GM12865 (cell line): ENCODE results near the gene TBX10.
"Not testable (repeated sequence)": the region's sequence is repeated elsewhere in the genome, so short reads cannot be mapped to it uniquely, and the experiment has no call there.

Source experiments
- DNase-seq: peaks from one replicate; pipeline ENCODE4 v3.0.0; 2010; ENCODE audit warnings: low read depth
- H3K4me3 ChIP-seq: 2 replicates; pipeline ENCODE4 v1.5.1; 2011; ENCODE audit warnings: mild to moderate bottlenecking, low read depth, low read length, control low read depth
- TF ChIP-seq, protein P1 (sequence below): IDR thresholded peaks from 2 replicates; pipeline ENCODE4 v1.5.1; 2011; ENCODE audit warnings: low read length, control low read depth, low read depth, inconsistent platforms; ENCODE audit not compliant: insufficient read depth; ENCODE audit errors: missing control alignments

Gene TBX10

GRCh38 chr11:67606492-67607295, 32.9 kb downstream of the TBX10 start, which contains the start of gene NDUFV1:
Gene NDUFV1, plus strand, starts transcription at chr11:67606936. Its CDS starts 69 bp downstream, at chr11:67607005.
- TF ChIP-seq, protein P1, sequence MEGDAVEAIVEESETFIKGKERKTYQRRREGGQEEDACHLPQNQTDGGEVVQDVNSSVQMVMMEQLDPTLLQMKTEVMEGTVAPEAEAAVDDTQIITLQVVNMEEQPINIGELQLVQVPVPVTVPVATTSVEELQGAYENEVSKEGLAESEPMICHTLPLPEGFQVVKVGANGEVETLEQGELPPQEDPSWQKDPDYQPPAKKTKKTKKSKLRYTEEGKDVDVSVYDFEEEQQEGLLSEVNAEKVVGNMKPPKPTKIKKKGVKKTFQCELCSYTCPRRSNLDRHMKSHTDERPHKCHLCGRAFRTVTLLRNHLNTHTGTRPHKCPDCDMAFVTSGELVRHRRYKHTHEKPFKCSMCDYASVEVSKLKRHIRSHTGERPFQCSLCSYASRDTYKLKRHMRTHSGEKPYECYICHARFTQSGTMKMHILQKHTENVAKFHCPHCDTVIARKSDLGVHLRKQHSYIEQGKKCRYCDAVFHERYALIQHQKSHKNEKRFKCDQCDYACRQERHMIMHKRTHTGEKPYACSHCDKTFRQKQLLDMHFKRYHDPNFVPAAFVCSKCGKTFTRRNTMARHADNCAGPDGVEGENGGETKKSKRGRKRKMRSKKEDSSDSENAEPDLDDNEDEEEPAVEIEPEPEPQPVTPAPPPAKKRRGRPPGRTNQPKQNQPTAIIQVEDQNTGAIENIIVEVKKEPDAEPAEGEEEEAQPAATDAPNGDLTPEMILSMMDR: peak; percentile 77
- peak within 1 kb of the TSS; percentile 87 for H3K4me3 ChIP-seq
- DNase-seq: peak; percentile 97

DNA sequence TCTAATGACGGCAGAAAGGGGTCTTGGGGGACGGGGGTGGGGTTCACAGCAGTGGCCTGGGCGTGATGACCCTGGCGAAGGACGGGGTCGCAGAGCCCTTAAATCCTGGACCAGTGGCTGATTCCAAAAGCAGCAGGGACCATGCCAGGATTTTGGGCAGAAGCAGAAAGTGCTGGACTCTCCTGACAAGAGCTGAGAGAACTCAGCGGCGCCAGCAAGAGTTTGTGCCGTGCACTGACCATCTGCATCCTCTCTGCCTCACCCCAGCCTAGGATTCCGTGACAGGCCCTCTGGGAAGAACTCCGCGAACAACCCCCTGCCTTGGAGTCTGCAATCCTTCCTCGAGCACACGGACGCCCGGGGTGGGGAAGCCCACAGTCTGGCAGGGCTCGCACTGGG, 33.5 kb downstream of the TBX10 start:
- TF ChIP-seq, protein P1: no peak
- DNase-seq: no peak

DNA sequence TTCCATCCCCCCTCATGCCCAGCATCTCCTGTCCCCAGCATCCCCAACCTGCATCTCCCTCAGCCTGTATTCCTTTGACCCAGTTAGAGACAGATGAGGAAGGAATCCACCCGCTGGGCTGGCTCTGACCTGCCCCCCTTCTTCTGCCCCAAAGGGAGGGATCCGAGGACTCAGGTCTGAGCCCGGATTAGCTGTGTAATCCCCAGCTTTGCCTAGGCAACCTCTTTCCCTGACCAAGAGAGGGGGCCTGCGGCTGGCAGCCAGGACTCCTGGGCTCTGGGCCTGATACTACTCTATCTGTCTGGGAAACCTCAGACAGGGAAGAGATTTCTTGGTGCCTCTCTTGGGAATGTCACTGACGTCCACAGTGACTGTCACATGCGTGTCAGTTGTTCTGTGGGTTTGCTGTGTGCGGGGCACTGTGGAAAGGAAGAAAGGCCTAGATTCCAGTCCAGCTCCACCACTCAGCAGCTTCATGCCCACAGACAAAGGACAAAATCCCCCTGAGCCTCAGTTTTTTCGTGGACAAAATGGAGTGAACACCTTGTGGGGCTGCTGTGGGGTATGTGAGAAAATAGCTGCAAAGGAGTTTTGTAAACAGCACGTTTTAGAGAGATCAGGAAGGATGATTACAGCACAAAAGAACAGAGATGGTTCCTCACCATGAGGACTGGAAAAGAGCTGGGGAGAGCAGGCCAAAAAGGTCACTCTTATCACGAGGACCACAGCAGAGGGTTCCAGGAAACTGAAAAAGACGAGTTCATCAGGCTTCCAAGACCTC, 34.1 kb downstream of the TBX10 start:
- DNase-seq: no peak
- TF ChIP-seq, protein P1: no peak

More for the DNA sequence above, 33.5 kb downstream of the TBX10 start:
- peak overlapping the region; percentile 56 for H3K4me3 ChIP-seq

GRCh38 chr11:67604815-67605214, 34.7 kb downstream of the TBX10 start:
- H3K4me3 ChIP-seq: no peak overlapping the region
- TF ChIP-seq, protein P1: no peak
- DNase-seq: no peak

More for the DNA sequence above, 34.1 kb downstream of the TBX10 start:
- H3K4me3 ChIP-seq: no peak overlapping the region

DNA sequence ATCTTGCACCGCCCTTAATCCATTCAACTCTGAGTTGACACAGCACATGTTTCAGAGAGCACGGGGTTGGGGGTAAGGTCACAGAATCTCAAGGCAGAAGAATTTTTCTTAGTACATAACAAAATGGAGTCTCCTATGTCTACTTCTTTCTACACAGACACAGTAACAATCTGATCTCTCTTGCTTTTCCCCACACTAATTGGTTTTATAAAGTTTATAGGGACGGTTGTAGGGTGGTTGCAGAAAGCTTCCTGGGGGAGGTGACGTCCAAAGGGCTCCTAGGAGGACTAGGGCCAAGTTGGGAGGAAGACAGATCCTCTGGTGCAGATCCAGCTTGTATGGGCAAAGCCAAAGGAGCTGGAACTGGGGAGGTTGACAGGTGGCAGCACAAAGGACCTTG, 35.4 kb downstream of the TBX10 start:
- not testable (repeated sequence) for H3K4me3 ChIP-seq, DNase-seq

- TF ChIP-seq, protein P1: no peak
- DNase-seq: no peak
- no peak overlapping the region; the same call in 1 of the 2 replicates for H3K4me3 ChIP-seq
Measured at GRCh38 chr11:67601098-67601497, 38.5 kb downstream of the TBX10 start.

GRCh38 chr11:67600324-67601029, 39.1 kb downstream of the TBX10 start:
- DNase-seq: peak; percentile 88
- H3K4me3 ChIP-seq: peak overlapping the region; percentile 39
- TF ChIP-seq, protein P1: no peak
